OCI-LY7 (cell line): ENCODE measurements around the gene RHNO1. TPM values are rescaled to one million over a fixed set of nuclear protein-coding genes. Genes with fewer than 3 reads are reported as not detected.
"Not testable (repeated sequence)": the region's sequence is repeated elsewhere in the genome, so short reads cannot be mapped to it uniquely, and the experiment has no call there.

Source experiments
- BruUV-seq: library from RNA; stranded (reverse); fragments of 400-500 nt; replicated peaks from 2 replicates; lab custom pipeline; 2021; lab: Mats Ljungman, UMichigan
- CTCF ChIA-PET: fragments of 300-600 bp; sonication (Branson Sonifier 250); formaldehyde crosslinking; loops from one replicate; lab custom pipeline; 2022; ENCODE audit warnings: antibody characterized with exemption; ENCODE audit not compliant: unreplicated experiment; lab: Charles Lee
- POLR2A ChIA-PET: fragments of 300-600 bp; sonication (Branson Sonifier 250); formaldehyde crosslinking; loops from one replicate; lab custom pipeline; 2022; ENCODE audit warnings: antibody characterized with exemption; lab: Charles Lee
- DNase-seq: peaks from one replicate; pipeline ENCODE4 v3.0.0-alpha.2; 2015; ENCODE audit warnings: low spot score
- H2AFZ ChIP-seq: fragments of 200-600 bp; sonication (generic), shearing (Covaris generic); 2 replicates; pipeline ENCODE4 v1.6.1; 2014; ENCODE audit warnings: mild to moderate bottlenecking, antibody characterized with exemption, low read length, moderate library complexity
- H3K27ac ChIP-seq: fragments of 200-600 bp; sonication (generic); 2 replicates; pipeline ENCODE4 v1.5.1; 2014; ENCODE audit warnings: mixed run types, low read depth, mild to moderate bottlenecking, moderate library complexity, low read length, inconsistent platforms; ENCODE audit not compliant: poor library complexity, severe bottlenecking
- H3K36me3 ChIP-seq: fragments of 200-600 bp; sonication (generic); 2 replicates; pipeline ENCODE4 v1.6.1; 2014; ENCODE audit warnings: mild to moderate bottlenecking, antibody characterized with exemption, low read length, moderate library complexity, mixed read lengths; ENCODE audit not compliant: insufficient read depth
- H3K4me1 ChIP-seq: fragments of 200-600 bp; sonication (generic); 2 replicates; pipeline ENCODE4 v1.5.1; 2014; ENCODE audit warnings: mild to moderate bottlenecking, low read length; ENCODE audit not compliant: insufficient read depth, poor library complexity, severe bottlenecking
- H3K4me2 ChIP-seq: fragments of 200-600 bp; sonication (generic); 2 replicates; pipeline ENCODE4 v1.6.1; 2014; ENCODE audit warnings: mild to moderate bottlenecking, low read length
- H3K4me3 ChIP-seq: fragments of 200-600 bp; sonication (generic); 2 replicates; pipeline ENCODE4 v1.5.1; 2014; ENCODE audit warnings: mild to moderate bottlenecking, low read depth, low read length; ENCODE audit not compliant: poor library complexity, severe bottlenecking
- H3K79me2 ChIP-seq: fragments of 200-600 bp; sonication (generic); 2 replicates; pipeline ENCODE4 v1.6.1; 2016; ENCODE audit warnings: low read depth, mild to moderate bottlenecking, low read length, moderate library complexity, mixed read lengths; ENCODE audit not compliant: insufficient read depth
- H3K9me2 ChIP-seq: fragments of 200-600 bp; sonication (generic); 2 replicates; pipeline ENCODE4 v1.6.1; 2016; ENCODE audit warnings: mild to moderate bottlenecking, low read length, mixed read lengths; ENCODE audit not compliant: insufficient read depth
- H3K9me3 ChIP-seq: fragments of 200-600 bp; sonication (generic); 2 replicates; pipeline ENCODE4 v1.6.1; 2014; ENCODE audit warnings: mild to moderate bottlenecking, mixed run types, low read length, mixed read lengths
- H4K20me1 ChIP-seq: fragments of 200-600 bp; sonication (generic); 2 replicates; pipeline ENCODE4 v1.6.1; 2014; ENCODE audit warnings: mild to moderate bottlenecking, antibody characterized with exemption, low read length, moderate library complexity, mixed read lengths; ENCODE audit not compliant: insufficient read depth
- CTCF ChIP-seq: fragments of 200-600 bp; sonication (generic); conservative IDR thresholded peaks from 2 replicates; pipeline ENCODE4 v1.5.1; 2014; ENCODE audit warnings: mild to moderate bottlenecking, antibody characterized with exemption, low read length, moderate library complexity, mixed read lengths
- EZH2phosphoT487 ChIP-seq: fragments of 200-600 bp; sonication (generic); IDR thresholded peaks from 2 replicates; pipeline ENCODE4 v1.6.1; 2018; ENCODE audit warnings: low read depth, borderline replicate concordance, mild to moderate bottlenecking, mixed run types, antibody characterized with exemption, low read length, moderate library complexity, mixed read lengths
- intact Hi-C: fragments of 100-400 bp; cut with micrococcal nuclease; formaldehyde crosslinking; loops from one replicate; pipeline ENCODE4 v1.10.0; 2022; ENCODE audit not compliant: unreplicated experiment
- total RNA-seq, 2 experiments: library from RNA; depleted of rRNA in 1 of 2; stranded (reverse); fragments of >200 nt in 1 of 2; shearing (Covaris generic) in 1 of 2; gene quantifications; 2 replicates each; pipeline ENCODE4 v1.2.3, GENCODE V29; 2014 to 2022

The RHNO1 gene
- total RNA-seq, 2 experiments from 2014 or later = 48.3 to 69.8 TPM

- no peaks in the 10 kb centered on the region for H3K4me1 ChIP-seq
- CTCF ChIA-PET = no interaction called here
- no peaks in the 10 kb centered on the region for H3K9me3 ChIP-seq
- POLR2A ChIA-PET = interaction anchor here (0.7 kb wide), 1 partner anchor 12 kb away, joined by 5 read pairs; no protein-coding TSS in a partner anchor
- no peaks in the 10 kb centered on the region for H4K20me1 ChIP-seq
- BruUV-seq = no TSS peak
- DNase-seq = no peak
- H3K27ac ChIP-seq = no peak overlapping the region
- no peak for TF ChIP-seq CTCF
- intact Hi-C loops = no loop called here
- H3K9me2 ChIP-seq = no peaks in the 10 kb centered on the region
- no peak overlapping the region for H2AFZ ChIP-seq
- peaks cover 94% of the 10 kb centered on the region for H3K36me3 ChIP-seq
- no peak overlapping the region for H3K4me3 ChIP-seq
- no peaks in the 10 kb centered on the region for H3K79me2 ChIP-seq
- no peak overlapping the region for H3K4me2 ChIP-seq
Measured at GRCh38 chr12:2860170-2860569, 16.9 kb upstream of the RHNO1 start.

- Histone ChIP-seq H3K36me3 (peaks cover 96% of the 10 kb centered on the region), H3K9me2 (no peaks in the 10 kb centered on the region), H2AFZ (no peak overlapping the region), H3K79me2 (no peaks in the 10 kb centered on the region), H3K27ac (no peak overlapping the region), H4K20me1 (no peaks in the 10 kb centered on the region), H3K4me3 (no peak overlapping the region), H3K4me2 (no peak overlapping the region), H3K9me3 (no peaks in the 10 kb centered on the region), H3K4me1 (no peaks in the 10 kb centered on the region)
- ChIA-PET CTCF (no interaction called here), POLR2A (interaction anchor here (1.4 kb wide), 1 partner anchor 12 kb away, joined by 4 read pairs; no protein-coding TSS in a partner anchor)
- no peak for DNase-seq
- no peak for TF ChIP-seq EZH2phosphoT487
- TF ChIP-seq CTCF = no peak
- no TSS peak for BruUV-seq
- intact Hi-C loops = no loop called here
Measured at GRCh38 chr12:2862876-2863275, 14.1 kb upstream of the RHNO1 start.

DNA sequence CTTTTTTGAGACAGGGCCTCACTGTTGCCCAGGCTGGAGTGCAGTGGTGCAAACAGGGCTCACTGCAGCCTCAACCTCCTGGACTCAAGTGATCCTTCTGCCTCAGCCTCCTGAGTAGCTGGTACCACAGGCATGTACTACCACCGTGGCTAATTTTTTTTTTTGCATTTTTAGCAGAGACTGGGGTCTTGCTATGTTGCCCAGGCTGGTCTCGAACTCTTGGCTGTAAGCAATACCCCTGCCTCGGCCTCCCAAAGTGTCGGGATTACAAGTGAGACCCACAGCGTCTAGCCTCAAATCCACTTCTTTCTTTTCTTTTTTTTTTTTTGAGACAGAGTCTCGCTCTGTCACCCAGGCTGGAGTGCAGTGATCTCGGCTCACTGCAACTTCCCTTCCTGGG lies 13.6 kb upstream of the RHNO1 start:
- H3K79me2 ChIP-seq, intact Hi-C loops, H2AFZ ChIP-seq, H3K9me2 ChIP-seq, H3K9me3 ChIP-seq, H3K4me1 ChIP-seq, H3K4me3 ChIP-seq, DNase-seq, BruUV-seq, H4K20me1 ChIP-seq, CTCF ChIA-PET, H3K4me2 ChIP-seq, H3K27ac ChIP-seq: not testable (repeated sequence)
- H3K36me3 ChIP-seq = peaks cover 96% of the 10 kb centered on the region
- POLR2A ChIA-PET = interaction anchor here (1.1 to 1.4 kb wide), 2 partner anchors 12 to 14 kb away, joined by 4 to 5 read pairs; partner anchors contain the start of genes FOXM1 and RHNO1
